Measurements from ENCODE around the gene PGA3. TPM values are rescaled to one million over a fixed set of nuclear protein-coding genes. Genes with fewer than 3 reads are reported as not detected.
"Not testable (repeated sequence)": the region's sequence is repeated elsewhere in the genome, so short reads cannot be mapped to it uniquely, and the experiment has no call there.

Gene PGA3
- total RNA-seq, result not detected

DNA sequence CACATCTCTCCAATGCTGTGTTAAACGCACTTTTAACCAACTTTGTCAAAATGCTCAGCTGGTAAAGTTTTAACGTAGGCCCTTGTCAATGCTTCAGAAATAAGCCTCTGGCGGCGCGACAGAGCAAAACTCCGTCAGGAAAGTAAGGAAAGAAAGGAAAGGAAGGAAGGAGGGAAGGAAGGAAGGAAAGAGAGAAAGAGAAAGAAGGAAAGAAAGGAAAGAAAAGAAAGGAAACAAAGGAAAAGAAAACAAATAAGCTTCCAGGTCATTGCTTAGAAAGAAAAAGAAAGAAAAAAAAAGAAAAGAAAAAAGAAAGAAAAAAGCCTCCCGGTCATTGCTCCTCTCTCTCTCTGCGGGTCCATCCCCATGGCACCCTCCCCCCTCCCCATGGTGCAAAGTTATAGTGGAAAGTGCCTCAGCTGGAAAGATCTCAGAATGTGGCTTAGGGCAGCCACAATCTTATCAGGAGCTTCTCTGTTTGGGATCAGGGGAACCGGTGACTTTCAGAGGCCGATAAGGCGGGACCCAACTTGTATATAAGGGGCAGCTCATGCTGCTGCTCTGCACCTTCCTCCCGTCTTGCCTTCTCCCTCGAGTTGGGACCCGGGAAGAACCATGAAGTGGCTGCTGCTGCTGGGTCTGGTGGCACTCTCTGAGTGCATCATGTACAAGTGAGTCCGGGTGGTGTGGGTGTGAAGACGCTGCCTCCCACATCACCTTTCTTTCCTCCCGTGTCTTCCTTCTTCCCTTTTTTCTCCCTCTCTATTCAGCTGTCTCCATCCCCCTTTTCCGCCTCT, at the start of gene PGA3:
Gene PGA3, plus strand, starts transcription at position 566 of the 797 bp plus-strand sequence. Its CDS starts 50 bp downstream, at position 616.
- not testable (repeated sequence) for H3K27ac Mint-ChIP-seq; ATAC-seq (replicated peaks); H3K36me3 Mint-ChIP-seq (ENCODE audit: low read depth); H3K4me3 Mint-ChIP-seq; H3K9me3 Mint-ChIP-seq; H3K4me1 Mint-ChIP-seq
- peaks cover 19% of the 10 kb centered on the region for H3K27me3 Mint-ChIP-seq

GRCh38 chr11:61153593-61154095, 49.7 kb upstream of the PGA3 start:
- H3K27me3 Mint-ChIP-seq, result no peaks in the 10 kb centered on the region
- no peak for ATAC-seq (replicated peaks)
- peaks cover 12% of the 10 kb centered on the region for H3K9me3 Mint-ChIP-seq

DNA sequence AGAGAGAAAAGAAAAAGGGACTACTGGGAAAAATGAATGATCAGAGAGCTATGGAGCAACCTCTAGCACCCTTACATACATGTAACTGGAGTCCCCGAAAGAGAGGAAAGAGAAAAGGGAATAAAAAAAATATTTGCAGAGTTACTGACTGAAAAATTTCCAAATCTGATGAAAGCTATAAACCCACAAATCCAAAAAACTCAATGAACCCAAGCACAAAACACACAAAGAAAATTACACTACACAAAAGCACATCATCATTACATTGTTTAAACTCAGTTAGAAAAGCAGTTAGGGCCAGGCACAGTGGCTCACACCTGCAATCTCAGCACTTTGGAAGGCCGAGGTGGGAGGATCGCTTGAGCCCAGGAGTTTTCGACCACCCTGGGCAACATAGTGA, 48.8 kb upstream of the PGA3 start:
- Mint-ChIP-seq H3K27ac (no peak overlapping the region), H3K27me3 (no peaks in the 10 kb centered on the region), H3K9me3 (peaks cover 12% of the 10 kb centered on the region), H3K4me1 (peaks cover 30% of the 10 kb centered on the region), H3K4me3 (no peak overlapping the region), H3K36me3 (ENCODE audit: low read depth) (peaks cover 29% of the 10 kb centered on the region)
- ATAC-seq (replicated peaks), result no peak

More at GRCh38 chr11:61153593-61154095, 49.7 kb upstream of the PGA3 start:
- Mint-ChIP-seq H3K36me3 (ENCODE audit: low read depth) (peaks cover 29% of the 10 kb centered on the region), H3K4me1 (peaks cover 24% of the 10 kb centered on the region), H3K27ac (peak overlapping the region; percentile 17), H3K4me3 (no peak overlapping the region)

GRCh38 chr11:61155312-61155711, 48.0 kb upstream of the PGA3 start:
- Mint-ChIP-seq H3K27me3 (no peaks in the 10 kb centered on the region), H3K27ac (no peak overlapping the region), H3K9me3 (peaks cover 12% of the 10 kb centered on the region), H3K4me1 (peaks cover 32% of the 10 kb centered on the region), H3K36me3 (ENCODE audit: low read depth) (peaks cover 29% of the 10 kb centered on the region), H3K4me3 (no peak overlapping the region)
- no peak for ATAC-seq (replicated peaks)

GRCh38 chr11:61155741-61156140, 47.6 kb upstream of the PGA3 start:
- Mint-ChIP-seq H3K9me3 (peaks cover 12% of the 10 kb centered on the region), H3K4me3 (no peak overlapping the region), H3K4me1 (peaks cover 36% of the 10 kb centered on the region), H3K36me3 (ENCODE audit: low read depth) (peaks cover 29% of the 10 kb centered on the region), H3K27ac (no peak overlapping the region), H3K27me3 (no peaks in the 10 kb centered on the region)
- no peak for ATAC-seq (replicated peaks)

DNA sequence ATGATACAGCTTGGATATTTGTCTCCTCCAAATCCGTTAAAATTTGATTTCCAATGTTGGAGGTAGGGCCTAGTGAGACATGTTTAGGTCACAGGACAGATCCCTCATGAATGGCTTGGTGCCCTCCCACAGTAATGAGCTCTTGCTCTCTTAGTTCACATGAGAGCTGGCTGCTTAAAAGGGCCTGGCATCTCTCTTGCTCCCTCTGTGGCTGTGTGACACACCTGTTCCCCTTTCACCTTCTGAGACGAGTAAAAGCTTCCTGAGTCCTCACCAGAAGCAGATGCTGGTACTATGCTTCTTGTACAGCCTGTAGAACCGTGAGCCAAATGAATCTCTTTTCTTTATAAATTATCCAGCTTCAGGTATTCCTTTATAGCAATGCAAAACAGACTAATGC, 45.6 kb upstream of the PGA3 start:
- H3K4me1 Mint-ChIP-seq, result peaks cover 39% of the 10 kb centered on the region
- no peaks in the 10 kb centered on the region for H3K27me3 Mint-ChIP-seq
- H3K9me3 Mint-ChIP-seq, result peaks cover 12% of the 10 kb centered on the region
- H3K36me3 Mint-ChIP-seq (ENCODE audit: low read depth), result peaks cover 29% of the 10 kb centered on the region
- H3K27ac Mint-ChIP-seq, result peak overlapping the region; percentile 67
- no peak for ATAC-seq (replicated peaks)
- peak overlapping the region; percentile 28 for H3K4me3 Mint-ChIP-seq

DNA sequence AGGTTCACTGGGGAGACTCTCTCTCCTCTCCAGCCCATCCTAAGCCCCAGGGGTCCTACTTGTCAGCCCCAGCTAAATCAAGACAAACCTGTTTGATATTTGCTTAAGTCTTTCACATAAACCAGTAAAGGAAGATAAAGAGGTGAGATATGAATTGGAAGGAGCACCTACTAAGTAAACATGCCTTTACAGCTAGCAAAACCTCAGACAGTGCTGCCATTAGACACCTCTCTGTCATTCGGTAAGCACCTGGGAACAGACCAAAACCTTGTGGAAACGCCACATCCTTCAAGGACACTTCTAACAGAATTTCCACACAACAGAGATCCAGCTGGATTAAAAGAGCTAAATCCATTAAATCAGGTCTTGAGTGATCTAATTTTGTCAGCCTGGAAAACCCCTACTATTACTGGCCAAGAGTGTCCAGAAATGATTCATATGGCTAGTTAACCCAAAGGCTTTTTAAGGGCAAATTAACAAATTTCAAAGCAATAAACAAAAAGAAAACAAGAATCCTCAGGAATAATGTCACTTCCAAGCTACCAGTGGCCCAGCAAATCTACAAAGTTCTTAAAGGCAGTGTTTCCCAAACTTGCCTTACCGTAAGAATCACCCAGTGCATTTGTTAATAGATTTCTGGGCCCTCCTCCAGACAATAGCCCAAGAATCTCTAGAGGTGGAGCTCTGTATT, 44.5 kb upstream of the PGA3 start:
- H3K4me3 Mint-ChIP-seq, result peak overlapping the region; percentile 63
- H3K9me3 Mint-ChIP-seq, result peaks cover 12% of the 10 kb centered on the region
- no peak for ATAC-seq (replicated peaks)
- peak overlapping the region; percentile 67 for H3K27ac Mint-ChIP-seq
- peaks cover 29% of the 10 kb centered on the region for H3K36me3 Mint-ChIP-seq (ENCODE audit: low read depth)
- no peaks in the 10 kb centered on the region for H3K27me3 Mint-ChIP-seq
- H3K4me1 Mint-ChIP-seq, result peaks cover 40% of the 10 kb centered on the region

DNA sequence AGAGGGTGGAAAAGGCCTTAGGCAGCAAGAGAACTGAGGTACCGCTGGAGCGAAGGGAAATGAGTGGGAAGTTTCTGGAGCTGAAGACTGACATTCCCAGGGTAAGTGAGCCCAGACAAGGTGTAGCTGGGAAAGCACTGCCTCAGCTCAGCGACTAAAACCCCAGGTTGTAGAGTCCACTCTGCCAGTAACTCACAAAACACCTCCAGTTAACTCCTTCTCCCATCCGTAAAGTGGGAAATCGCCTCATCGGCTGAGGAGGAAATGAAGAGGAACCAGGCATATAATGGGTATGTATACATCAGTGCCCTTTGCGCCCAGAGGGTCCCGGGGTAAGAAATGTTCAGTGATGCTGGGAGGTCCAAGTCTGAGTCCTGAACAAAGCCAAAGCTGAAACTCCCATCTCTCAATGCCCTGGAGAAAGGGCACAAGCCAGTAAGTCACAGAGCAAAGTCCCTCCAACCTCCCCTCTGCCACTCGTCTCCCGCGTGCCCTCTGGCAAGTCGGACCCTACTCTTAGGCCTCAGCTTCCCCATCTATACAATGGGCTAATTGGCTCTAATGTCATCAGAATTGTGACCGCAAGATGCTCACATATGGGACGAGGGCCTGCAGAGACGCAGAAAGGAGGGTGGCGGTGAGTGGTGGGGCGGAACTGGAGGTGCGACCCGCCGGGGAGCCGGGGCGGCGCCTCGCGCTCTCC, 42.7 kb upstream of the PGA3 start:
- Mint-ChIP-seq H3K36me3 (ENCODE audit: low read depth) (peaks cover 13% of the 10 kb centered on the region), H3K27ac (peak overlapping the region; percentile 88), H3K27me3 (no peaks in the 10 kb centered on the region), H3K4me3 (peak overlapping the region; percentile 89), H3K4me1 (peaks cover 37% of the 10 kb centered on the region), H3K9me3 (no peaks in the 10 kb centered on the region)
- no peak for ATAC-seq (replicated peaks)

GRCh38 chr11:61161190-61162091, 41.9 kb upstream of the PGA3 start, which contains the start of gene VPS37C:
VPS37C (minus strand) TSS chr11:61161426; CDS start chr11:61138829, 22,597 bp downstream.
- Mint-ChIP-seq H3K4me3 (peak within 1 kb of the TSS; percentile 89), H3K9me3 (no peaks in the 10 kb centered on the region), H3K27ac (peak within 1 kb of the TSS; percentile 92), H3K36me3 (ENCODE audit: low read depth) (peaks cover 13% of the 10 kb centered on the region), H3K27me3 (no peaks in the 10 kb centered on the region), H3K4me1 (peaks cover 37% of the 10 kb centered on the region)
- peak; percentile 83 for ATAC-seq (replicated peaks)

DNA sequence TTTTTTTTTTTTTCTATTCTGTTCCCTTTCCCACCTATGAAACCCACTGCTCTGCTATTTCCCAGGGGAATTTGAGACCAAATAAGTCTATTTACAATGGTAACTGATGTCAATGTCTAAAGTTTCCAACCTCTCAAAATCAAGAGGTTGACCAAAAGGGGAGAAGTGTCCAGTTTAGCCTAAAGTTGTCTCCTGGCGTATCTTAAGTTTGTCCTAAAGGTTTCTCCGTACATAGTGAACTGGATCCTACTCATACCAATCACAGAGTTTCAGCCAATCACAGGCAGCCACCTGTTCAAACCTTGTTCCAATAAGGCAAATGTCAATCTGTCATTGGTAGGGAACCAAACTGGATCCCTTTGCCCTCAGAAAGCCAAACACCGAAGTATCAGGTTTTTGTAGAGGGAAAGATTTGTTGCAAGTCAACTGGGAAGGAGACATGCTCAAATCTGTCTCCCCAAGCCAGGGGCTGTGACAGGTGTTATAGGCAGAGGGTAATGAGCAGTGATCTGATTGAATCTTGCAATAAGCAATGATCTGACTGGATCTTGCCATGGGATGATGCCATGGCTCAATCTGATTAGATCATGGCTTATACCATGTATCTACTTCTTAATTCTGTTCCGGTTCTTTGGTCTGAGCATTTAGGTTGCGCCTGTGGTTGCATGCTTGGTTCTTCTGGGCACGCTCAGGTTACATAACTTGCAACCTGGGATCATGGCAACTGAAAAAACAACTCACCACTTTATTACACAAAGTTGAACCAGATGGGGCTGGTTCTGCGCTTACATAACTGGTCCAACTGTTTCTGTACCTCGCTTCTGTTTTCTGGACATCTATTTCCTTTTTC, 41.0 kb upstream of the PGA3 start:
- Mint-ChIP-seq H3K36me3 (ENCODE audit: low read depth) (peaks cover 8% of the 10 kb centered on the region), H3K27ac (peak overlapping the region; percentile 92), H3K27me3 (no peaks in the 10 kb centered on the region), H3K4me1 (peaks cover 38% of the 10 kb centered on the region), H3K4me3 (peak overlapping the region; percentile 89), H3K9me3 (no peaks in the 10 kb centered on the region)
- ATAC-seq (replicated peaks), result no peak

GRCh38 chr11:61163021-61163420, 40.3 kb upstream of the PGA3 start:
- Mint-ChIP-seq H3K27me3 (no peaks in the 10 kb centered on the region), H3K27ac (no peak overlapping the region), H3K4me1 (peaks cover 36% of the 10 kb centered on the region), H3K4me3 (peak overlapping the region; percentile 89), H3K36me3 (ENCODE audit: low read depth) (peaks cover under 1% of the 10 kb centered on the region), H3K9me3 (no peaks in the 10 kb centered on the region)
- no peak for ATAC-seq (replicated peaks)

DNA sequence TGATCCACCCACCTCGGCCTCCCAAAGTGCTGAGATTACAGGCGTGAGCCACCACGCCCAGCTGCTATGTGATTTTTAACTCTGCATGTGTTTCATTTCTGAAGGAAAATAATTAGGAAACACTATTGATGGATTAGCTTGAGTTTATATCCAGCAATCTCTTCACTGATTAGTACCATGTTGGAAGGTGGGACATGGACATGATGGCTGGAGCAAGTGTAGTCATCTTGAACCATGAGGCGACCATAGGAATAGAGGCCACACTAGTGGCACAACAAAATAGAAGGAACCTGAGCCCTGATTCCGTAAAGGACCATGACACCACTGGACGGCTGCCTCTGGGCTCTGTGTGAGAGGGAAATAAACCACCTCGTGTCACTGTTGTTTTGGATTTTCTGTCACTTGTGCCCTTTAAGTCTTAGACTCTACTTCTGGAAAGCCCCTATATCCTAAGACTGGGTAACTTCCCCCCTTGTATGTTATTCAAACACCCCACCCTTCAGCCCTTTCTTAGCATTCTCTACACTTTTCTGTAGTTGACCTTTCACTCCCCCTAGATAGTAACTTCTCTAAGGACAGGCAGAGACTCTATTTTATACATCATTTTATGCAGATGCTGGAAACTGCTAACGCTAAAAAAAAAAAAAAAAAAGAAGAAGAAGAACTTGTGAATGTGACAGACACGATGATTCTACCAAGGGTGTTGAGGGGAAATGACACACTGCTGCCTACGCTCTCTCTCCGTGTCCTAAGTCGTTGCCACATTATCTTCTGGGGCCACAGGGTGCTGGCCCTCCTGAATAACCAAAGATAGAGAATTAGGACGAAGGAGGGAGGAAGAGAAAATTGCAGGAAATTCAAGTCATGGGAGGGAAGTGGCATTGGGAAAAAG, 39.4 kb upstream of the PGA3 start:
- Mint-ChIP-seq H3K36me3 (ENCODE audit: low read depth) (no peaks in the 10 kb centered on the region), H3K27ac (peak overlapping the region; percentile 71), H3K27me3 (no peaks in the 10 kb centered on the region), H3K4me3 (peak overlapping the region; percentile 46), H3K9me3 (no peaks in the 10 kb centered on the region), H3K4me1 (peaks cover 28% of the 10 kb centered on the region)
- ATAC-seq (replicated peaks), result no peak

Measured in activated T-helper 17 cell treated with anti-CD3 and anti-CD28 coated beads, Interleukin-2, amount 50 U/mL, for 72 hours (primary cell).